ENCODE results near the gene ZNF443. TPM values are rescaled to one million over a fixed set of nuclear protein-coding genes. Genes with fewer than 3 reads are reported as not detected.
A peak's percentile ranks its signal among the peaks of the same experiment; 100 is the strongest.
"Not testable (repeated sequence)": the region's sequence is repeated elsewhere in the genome, so short reads cannot be mapped to it uniquely, and the experiment has no call there.

Gene ZNF443
- total and polyA plus RNA-seq, 4 experiments from 2014 or later: 1.9 to 10.3 (median 7.1) TPM

DNA sequence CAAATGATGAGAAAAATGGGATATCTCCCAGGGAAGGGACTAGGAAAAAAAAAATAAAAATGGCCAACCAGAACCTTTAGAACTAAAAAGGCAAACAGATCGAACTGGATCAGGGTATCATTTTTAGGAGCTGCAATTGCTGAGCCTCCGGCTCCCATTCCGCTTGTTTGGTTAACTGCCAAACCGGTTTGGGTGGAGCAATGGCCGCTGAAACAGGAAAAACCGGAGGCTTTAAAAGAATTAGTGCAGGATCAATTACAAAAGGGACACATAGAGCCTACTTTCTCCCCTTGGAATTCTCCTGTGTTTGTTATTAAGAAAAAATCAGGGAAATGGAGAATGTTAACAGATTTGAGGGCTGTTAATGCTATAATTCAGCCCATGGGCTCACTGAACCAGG, 12.7 kb upstream of the ZNF443 start:
- peaks cover 20 to 35% of the 10 kb centered on the region in 2 donors for H3K36me3 Mint-ChIP-seq
- H3K36me3 ChIP-seq (ENCODE audit: insufficient read depth, low read length): no peaks in the 10 kb centered on the region
- H3K4me1 Mint-ChIP-seq: no peaks in the 10 kb centered on the region
- ChIA-PET CTCF (ENCODE audit: partially characterized antibody) (no interaction called here), POLR2A (ENCODE audit: partially characterized antibody) (no interaction called here)
- H3K27me3 Mint-ChIP-seq: no peaks in the 10 kb centered on the region
- H3K4me3 Mint-ChIP-seq: no peak overlapping the region
- no peak overlapping the region for H3K4me3 ChIP-seq (ENCODE audit: low read length in 2 of 2)
- no peak overlapping the region for H3K27ac ChIP-seq (ENCODE audit: low read depth, low read length)
- H3K4me1 ChIP-seq (ENCODE audit: insufficient read depth, low read length): no peaks in the 10 kb centered on the region
- no peaks in the 10 kb centered on the region for H3K27me3 ChIP-seq (ENCODE audit: insufficient read depth, low read length)
- no peak for DNase-seq
- intact Hi-C loops (cut with micrococcal nuclease): no loop called here
- peaks cover 0 to 4% of the 10 kb centered on the region in 2 donors for H3K9me3 ChIP-seq (ENCODE audit: control insufficient read depth in 1 of 2, low read length in 2 of 2)
- peaks cover 6 to 52% (median 47%) of the 10 kb centered on the region in 8 donors for H3K9me3 Mint-ChIP-seq
- H3K27ac Mint-ChIP-seq: no peak overlapping the region

DNA sequence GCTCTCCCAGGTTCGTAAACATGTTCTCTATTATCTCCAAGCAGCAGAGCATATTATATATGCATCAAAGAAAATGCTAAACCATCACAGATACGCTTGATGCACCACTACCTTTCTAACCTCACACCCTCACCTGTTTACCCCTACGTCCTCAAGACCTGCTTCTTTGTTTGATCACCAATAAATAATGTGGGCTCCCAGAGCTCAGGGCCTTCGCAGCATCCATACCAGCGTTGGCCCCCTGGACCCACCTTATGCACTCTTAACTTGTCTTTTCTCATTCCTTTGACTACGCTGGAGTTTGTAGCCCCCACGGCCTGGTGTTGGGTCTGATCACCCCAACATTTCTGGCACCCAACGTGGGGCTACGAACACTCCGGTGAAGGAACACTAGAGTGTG, 10.0 kb upstream of the ZNF443 start:
- Mint-ChIP-seq H3K27ac (no peak overlapping the region), H3K27me3 (no peaks in the 10 kb centered on the region), H3K4me1 (no peaks in the 10 kb centered on the region), H3K36me3 (peaks cover 12 to 19% of the 10 kb centered on the region in 2 donors), H3K4me3 (no peak overlapping the region), H3K9me3 (peaks cover 4 to 48% (median 34%) of the 10 kb centered on the region in 8 donors)
- ChIA-PET CTCF (ENCODE audit: partially characterized antibody) (interaction anchor here (1.3 kb wide), 1 partner anchor 44 kb away, joined by 3 read pairs; no protein-coding TSS in a partner anchor), POLR2A (ENCODE audit: partially characterized antibody) (no interaction called here)
- H3K36me3 ChIP-seq (ENCODE audit: insufficient read depth, low read length): no peaks in the 10 kb centered on the region
- intact Hi-C loops (cut with micrococcal nuclease): no loop called here
- H3K4me1 ChIP-seq (ENCODE audit: insufficient read depth, low read length): no peaks in the 10 kb centered on the region
- H3K4me3 ChIP-seq (ENCODE audit: low read length in 2 of 2): no peak overlapping the region
- H3K27ac ChIP-seq (ENCODE audit: low read depth, low read length): no peak overlapping the region
- peaks cover 0 to 4% of the 10 kb centered on the region in 2 donors for H3K9me3 ChIP-seq (ENCODE audit: control insufficient read depth in 1 of 2, low read length in 2 of 2)
- no peak for DNase-seq
- H3K27me3 ChIP-seq (ENCODE audit: insufficient read depth, low read length): no peaks in the 10 kb centered on the region

DNA sequence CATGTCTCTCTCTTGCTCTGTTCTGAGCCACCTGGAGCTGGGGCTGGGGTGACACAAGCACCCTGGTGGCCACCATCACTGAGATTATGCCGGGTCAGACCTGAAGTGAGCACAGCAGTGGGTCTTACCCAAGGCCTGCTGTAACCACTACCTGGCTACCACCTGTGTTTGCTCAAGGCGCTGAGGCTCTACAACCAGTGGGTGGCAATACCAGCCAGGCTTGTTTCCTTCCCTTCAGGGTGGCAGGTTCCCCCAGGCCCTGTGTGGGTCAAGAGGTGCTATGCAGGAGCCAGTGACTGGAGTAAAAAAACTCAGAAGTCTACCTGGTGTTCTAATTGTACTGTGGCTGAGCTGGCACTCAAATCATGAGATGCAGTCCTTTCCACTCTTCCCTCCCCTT, 8.0 kb upstream of the ZNF443 start:
- Histone ChIP-seq H3K4me3 (ENCODE audit: low read length in 2 of 2) (no peak overlapping the region), H3K27ac (ENCODE audit: low read depth, low read length) (no peak overlapping the region), H3K36me3 (ENCODE audit: insufficient read depth, low read length) (no peaks in the 10 kb centered on the region), H3K27me3 (ENCODE audit: insufficient read depth, low read length) (no peaks in the 10 kb centered on the region), H3K4me1 (ENCODE audit: insufficient read depth, low read length) (no peaks in the 10 kb centered on the region), H3K9me3 (ENCODE audit: control insufficient read depth in 1 of 2, low read length in 2 of 2) (peaks cover 0 to 4% of the 10 kb centered on the region in 2 donors)
- intact Hi-C loops (cut with micrococcal nuclease): no loop called here
- no peak for DNase-seq
- ChIA-PET POLR2A (ENCODE audit: partially characterized antibody) (no interaction called here), CTCF (ENCODE audit: partially characterized antibody) (no interaction called here)
- Mint-ChIP-seq H3K9me3 (peaks cover 4 to 46% (median 32%) of the 10 kb centered on the region in 8 donors), H3K36me3 (peaks cover 12 to 19% of the 10 kb centered on the region in 2 donors), H3K4me1 (no peaks in the 10 kb centered on the region), H3K27ac (no peak overlapping the region), H3K27me3 (no peaks in the 10 kb centered on the region), H3K4me3 (no peak overlapping the region)

DNA sequence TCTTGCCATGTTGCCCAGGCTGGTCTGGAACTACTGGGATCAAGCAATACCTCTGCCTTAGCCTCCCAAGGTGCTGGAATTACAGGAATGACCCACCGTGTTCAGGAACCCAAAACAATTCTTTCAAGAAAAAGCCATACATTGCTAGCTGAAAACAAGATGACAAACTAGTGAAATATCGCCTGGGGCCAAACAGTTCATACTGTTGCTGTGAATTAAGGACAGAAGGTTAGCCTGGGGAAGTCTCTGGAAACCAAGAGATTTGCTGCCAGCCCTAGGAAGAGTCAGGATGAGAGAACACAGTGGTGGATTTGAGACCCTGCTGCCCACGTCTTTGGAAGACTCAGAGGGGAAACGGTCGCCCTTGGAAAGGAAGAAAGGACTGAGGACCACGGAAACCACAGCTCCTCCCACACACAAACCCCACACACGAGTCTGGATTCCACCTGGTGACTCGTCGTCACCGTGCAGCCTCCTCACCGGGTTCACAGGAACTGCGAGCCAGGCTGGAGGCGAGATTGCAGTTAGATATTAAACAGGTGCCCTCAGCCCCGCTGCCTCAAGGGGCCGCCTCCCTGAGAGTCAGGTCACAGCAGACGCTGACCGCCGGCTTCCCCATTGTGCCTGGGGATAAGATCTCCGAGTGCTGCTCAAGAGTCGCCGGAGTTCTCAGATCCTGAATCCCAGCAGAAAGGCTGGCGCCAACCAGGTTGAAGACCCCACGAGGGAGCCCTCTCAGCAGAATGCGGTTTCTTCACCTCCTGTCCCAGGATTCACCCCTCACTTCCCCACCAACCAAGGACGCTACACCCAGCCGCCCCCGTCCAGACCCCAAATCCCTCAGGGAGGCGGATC, 908 bp downstream of the ZNF443 start:
- H3K36me3 Mint-ChIP-seq: peaks cover 11 to 12% of the 10 kb centered on the region in 2 donors
- H3K4me3 Mint-ChIP-seq: peak overlapping the region; percentile 87 to 100 (median 100)
- ChIA-PET POLR2A (ENCODE audit: partially characterized antibody) (interaction anchor here (0.9 to 2.1 kb wide), 6 partner anchors 45 to 145 kb away, joined by 3 to 17 read pairs (median 6); partner anchors contain the start of genes ZNF44, ZNF442, ZNF563 and ZNF564), CTCF (ENCODE audit: partially characterized antibody) (interaction anchor here (2.2 kb wide), 1 partner anchor 56 kb away, joined by 8 read pairs; no protein-coding TSS in a partner anchor)
- not testable (repeated sequence) for H3K9me3 ChIP-seq (ENCODE audit: control insufficient read depth in 1 of 2, low read length in 2 of 2); H3K27me3 Mint-ChIP-seq; H3K4me1 ChIP-seq (ENCODE audit: insufficient read depth, low read length); H3K27me3 ChIP-seq (ENCODE audit: insufficient read depth, low read length); H3K36me3 ChIP-seq (ENCODE audit: insufficient read depth, low read length)
- intact Hi-C loops (cut with micrococcal nuclease): loop anchor here (2.0 kb wide), 3 partner anchors 45 to 237 kb away; partner anchors contain the start of genes ZNF442 and ZNF709
- peak; percentile 18 to 69 (median 31) for DNase-seq
- peak overlapping the region; percentile 65 to 94 (median 84) for H3K27ac Mint-ChIP-seq
- peaks cover 3 to 18% (median 10%) of the 10 kb centered on the region in 8 donors for H3K9me3 Mint-ChIP-seq
- peaks cover 7 to 28% (median 19%) of the 10 kb centered on the region in 4 donors for H3K4me1 Mint-ChIP-seq
- peak overlapping the region in 1 of 2 donors; percentile 76 for H3K4me3 ChIP-seq (ENCODE audit: low read length in 2 of 2)
- H3K27ac ChIP-seq (ENCODE audit: low read depth, low read length): peak overlapping the region; percentile 57

DNA sequence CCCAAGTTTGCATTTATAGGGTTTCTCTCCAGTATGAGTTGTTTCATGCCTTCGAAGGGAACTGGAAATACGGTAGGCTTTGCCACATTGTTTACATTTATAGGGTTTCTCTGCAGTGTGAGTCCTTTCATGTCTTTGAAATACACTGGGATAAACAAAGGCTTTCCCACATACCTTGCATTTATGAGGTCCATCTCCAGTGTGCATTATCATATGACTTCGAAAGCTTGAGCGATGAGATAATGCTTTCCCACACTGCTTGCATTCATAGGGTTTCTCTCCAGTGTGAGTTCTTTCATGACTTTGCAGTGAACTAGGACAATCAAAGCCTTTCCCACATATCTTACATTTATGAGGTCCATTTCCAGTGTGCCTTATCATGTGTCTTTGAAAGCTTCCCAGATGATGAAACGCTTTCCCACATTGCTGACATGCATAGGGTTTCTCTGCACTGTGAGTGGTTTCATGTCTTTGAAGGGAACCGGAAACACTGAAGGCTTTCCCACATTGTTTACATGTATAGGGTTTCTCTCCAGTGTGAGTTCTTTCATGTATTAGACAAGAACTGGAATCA, 10.0 kb downstream of the ZNF443 start:
- H3K27ac Mint-ChIP-seq; H3K4me1 Mint-ChIP-seq; H3K4me3 ChIP-seq (ENCODE audit: low read length in 2 of 2); H3K4me1 ChIP-seq (ENCODE audit: insufficient read depth, low read length); H3K27me3 Mint-ChIP-seq; CTCF ChIA-PET (ENCODE audit: partially characterized antibody); POLR2A ChIA-PET (ENCODE audit: partially characterized antibody); intact Hi-C loops (cut with micrococcal nuclease); H3K4me3 Mint-ChIP-seq; H3K27me3 ChIP-seq (ENCODE audit: insufficient read depth, low read length); H3K27ac ChIP-seq (ENCODE audit: low read depth, low read length); DNase-seq: not testable (repeated sequence)
- peaks cover 59 to 67% of the 10 kb centered on the region in 2 donors for H3K36me3 Mint-ChIP-seq
- Histone ChIP-seq H3K36me3 (ENCODE audit: insufficient read depth, low read length) (peaks cover 13% of the 10 kb centered on the region), H3K9me3 (ENCODE audit: control insufficient read depth in 1 of 2, low read length in 2 of 2) (peaks cover 5 to 13% of the 10 kb centered on the region in 2 donors)
- peaks cover 3 to 67% (median 56%) of the 10 kb centered on the region in 8 donors for H3K9me3 Mint-ChIP-seq

DNA sequence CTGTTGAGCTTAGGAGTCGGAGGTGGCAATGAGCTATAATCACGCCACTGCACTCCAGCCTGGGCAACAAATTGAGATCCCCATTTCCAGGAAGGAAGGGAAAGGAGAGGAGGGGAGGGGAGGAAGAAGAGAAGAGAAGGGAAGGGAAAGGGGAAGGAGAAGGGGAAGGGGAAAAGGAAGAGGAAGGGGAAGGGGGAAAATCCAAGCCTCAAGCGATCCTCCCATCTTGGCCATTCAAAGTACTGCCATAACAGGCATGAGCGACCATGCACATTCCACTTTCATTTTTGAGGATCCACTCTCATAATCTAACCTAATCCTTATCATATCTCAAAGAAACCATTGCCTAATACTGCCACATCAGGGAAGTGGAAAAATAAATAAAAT, 14.9 kb downstream of the ZNF443 start:
- no peak for DNase-seq
- H3K4me3 ChIP-seq (ENCODE audit: low read length in 2 of 2): no peak overlapping the region
- peaks cover 0 to 2% (median 0%) of the 10 kb centered on the region in 4 donors for H3K4me1 Mint-ChIP-seq
- no peaks in the 10 kb centered on the region for H3K4me1 ChIP-seq (ENCODE audit: insufficient read depth, low read length)
- peaks cover 45 to 46% of the 10 kb centered on the region in 2 donors for H3K36me3 Mint-ChIP-seq
- peaks cover 2 to 6% of the 10 kb centered on the region in 2 donors for H3K9me3 ChIP-seq (ENCODE audit: control insufficient read depth in 1 of 2, low read length in 2 of 2)
- CTCF ChIA-PET (ENCODE audit: partially characterized antibody): no interaction called here
- H3K27me3 Mint-ChIP-seq: no peaks in the 10 kb centered on the region
- H3K36me3 ChIP-seq (ENCODE audit: insufficient read depth, low read length): peaks cover 5% of the 10 kb centered on the region
- no peak overlapping the region for H3K27ac ChIP-seq (ENCODE audit: low read depth, low read length)
- POLR2A ChIA-PET (ENCODE audit: partially characterized antibody): no interaction called here
- intact Hi-C loops (cut with micrococcal nuclease): no loop called here
- peaks cover 0 to 74% (median 51%) of the 10 kb centered on the region in 8 donors for H3K9me3 Mint-ChIP-seq
- H3K4me3 Mint-ChIP-seq: no peak overlapping the region
- H3K27ac Mint-ChIP-seq: no peak overlapping the region
- no peaks in the 10 kb centered on the region for H3K27me3 ChIP-seq (ENCODE audit: insufficient read depth, low read length)

DNA sequence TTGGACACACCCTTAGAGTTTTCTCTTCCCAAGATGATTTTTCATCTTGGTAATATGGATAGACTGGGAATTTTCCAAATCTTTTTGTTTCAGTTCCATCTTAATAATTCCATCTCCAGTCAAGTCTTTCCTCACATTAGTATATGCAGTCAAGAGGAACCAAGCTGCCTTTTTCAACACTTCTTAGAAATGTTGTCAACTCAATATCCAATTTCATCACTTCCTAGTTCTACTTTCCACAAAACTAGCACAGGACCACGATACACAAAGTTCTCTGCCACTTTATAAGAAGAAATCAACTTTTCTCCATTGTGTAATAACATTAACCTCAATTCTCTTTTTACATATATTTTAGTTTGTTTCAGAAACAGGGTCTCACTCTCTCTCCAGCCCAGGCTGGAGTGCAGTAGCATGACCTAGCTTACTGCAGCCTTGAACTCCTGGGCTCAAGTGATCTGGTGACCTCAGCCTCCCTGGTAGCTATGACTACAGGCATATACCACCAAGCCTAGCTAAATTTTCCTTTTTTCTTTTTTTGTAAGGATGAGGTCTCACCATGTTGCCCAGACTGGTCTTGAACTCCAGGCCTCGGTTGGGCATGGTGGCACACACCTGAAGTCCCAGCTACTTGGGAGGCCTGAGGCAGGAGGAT, 15.5 kb downstream of the ZNF443 start:
- Histone ChIP-seq H3K9me3 (ENCODE audit: control insufficient read depth in 1 of 2, low read length in 2 of 2) (peaks cover 0 to under 1% of the 10 kb centered on the region in 2 donors), H3K27ac (ENCODE audit: low read depth, low read length) (no peak overlapping the region), H3K4me1 (ENCODE audit: insufficient read depth, low read length) (no peaks in the 10 kb centered on the region), H3K36me3 (ENCODE audit: insufficient read depth, low read length) (peaks cover 2% of the 10 kb centered on the region), H3K27me3 (ENCODE audit: insufficient read depth, low read length) (no peaks in the 10 kb centered on the region), H3K4me3 (ENCODE audit: low read length in 2 of 2) (no peak overlapping the region)
- CTCF ChIA-PET (ENCODE audit: partially characterized antibody): no interaction called here
- intact Hi-C loops (cut with micrococcal nuclease): no loop called here
- H3K4me1 Mint-ChIP-seq: peaks cover 0 to 2% (median 0%) of the 10 kb centered on the region in 4 donors
- peaks cover 0 to 72% (median 51%) of the 10 kb centered on the region in 8 donors for H3K9me3 Mint-ChIP-seq
- peaks cover 40 to 43% of the 10 kb centered on the region in 2 donors for H3K36me3 Mint-ChIP-seq
- H3K27me3 Mint-ChIP-seq: no peaks in the 10 kb centered on the region
- no peak overlapping the region for H3K27ac Mint-ChIP-seq
- POLR2A ChIA-PET (ENCODE audit: partially characterized antibody): no interaction called here
- no peak for DNase-seq
- H3K4me3 Mint-ChIP-seq: no peak overlapping the region

Data from CD4-positive, alpha-beta memory T cell (primary cell).